Stimulated activated CD8-positive, alpha-beta memory T cell treated with anti-CD3 and anti-CD28 coated beads, Interleukin-15, amount 100 ng/mL, for 4 hours (primary cell): ENCODE measurements around the gene MYOD1.

Experiments used
- DNase-seq, 2 donors: peaks; one replicate each; pipeline ENCODE4 v3.0.0-alpha.2; 2020; ENCODE audit warnings: low read depth in 2 of 2

Gene MYOD1

DNA sequence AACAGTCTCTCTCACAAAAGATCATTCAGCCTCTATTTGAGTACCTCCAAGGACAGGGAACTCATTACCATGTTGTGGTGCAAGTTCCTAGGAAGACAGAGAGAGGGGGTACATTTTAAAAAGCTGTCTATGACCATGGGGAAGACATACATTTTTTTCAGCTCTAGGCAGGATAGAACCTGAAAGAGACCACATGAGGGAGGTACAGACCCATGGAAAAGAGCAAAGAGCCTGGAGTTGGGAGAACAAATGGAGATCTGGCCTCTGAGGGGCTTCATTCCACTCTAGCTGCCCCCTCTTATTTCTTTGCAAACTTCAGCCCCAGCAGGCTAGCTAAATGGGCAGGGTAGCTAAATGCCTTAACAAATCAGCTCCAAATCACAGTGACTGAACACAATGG is 51.5 kb downstream of the MYOD1 start:
- DNase-seq = no peak

- DNase-seq = no peak
Observed at GRCh38 chr11:17771415-17771814, 52.0 kb downstream of the MYOD1 start.
